ENCODE measurements around the gene ADAMTSL1. TPM values are rescaled to one million over a fixed set of nuclear protein-coding genes. Genes with fewer than 3 reads are reported as not detected.

Gene ADAMTSL1
- total and polyA plus RNA-seq, 2 donors (not counting 3 experiments of a cell fraction or from before 2014, with no cell fraction given) = 15.0 to 18.4 TPM

DNA sequence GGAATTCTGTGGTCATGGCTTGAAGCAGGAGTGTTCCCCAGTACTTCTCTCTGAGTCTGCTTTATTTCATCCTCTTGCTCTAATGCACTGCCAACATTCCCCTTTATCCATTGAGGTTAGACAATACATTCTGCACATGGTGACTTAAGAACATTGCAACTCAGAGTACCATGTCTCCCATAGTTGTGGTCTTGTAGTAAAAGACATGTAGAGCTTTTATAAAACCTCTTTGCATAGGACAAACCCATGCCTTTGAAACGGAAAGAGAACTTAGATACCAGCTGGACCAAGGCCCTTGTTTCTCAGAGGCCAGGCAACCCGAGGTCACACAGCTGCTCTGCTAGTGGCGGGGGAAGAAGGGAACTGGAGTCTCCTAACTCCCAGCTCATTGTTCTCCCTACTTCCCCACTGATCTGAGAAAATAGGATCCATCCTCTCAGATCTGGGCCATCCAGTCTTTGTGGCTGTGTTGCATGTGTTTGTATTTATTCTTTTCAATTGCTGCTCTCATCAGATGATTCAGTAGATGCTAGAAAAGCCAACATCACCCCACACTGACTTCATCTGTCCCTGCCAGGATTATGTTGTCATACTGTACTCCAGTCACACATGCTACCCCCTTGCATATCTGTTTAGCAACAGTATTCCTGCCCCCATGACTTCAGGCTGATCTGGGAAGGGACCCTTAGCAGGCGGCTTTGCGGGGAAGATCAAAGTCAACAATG is 322.2 kb downstream of the ADAMTSL1 start:
- dilution Hi-C loops (cut with MboI; ENCODE audit: extremely low pct_ligation_motif_present, low sequenced_read_pairs) (no loop called here), intact Hi-C loops (cut with micrococcal nuclease) (no loop called here)
- no peak overlapping the region for H3K27ac ChIP-seq (ENCODE audit: insufficient read depth, low read depth, low read length)
- H3K9me3 ChIP-seq (replicated peaks; ENCODE audit: control insufficient read depth, insufficient read depth, low read length) = no peaks in the 10 kb centered on the region
- no peaks in the 10 kb centered on the region for H3K79me2 ChIP-seq (ENCODE audit: control insufficient read depth, insufficient read depth, low read length)
- H3K4me3 ChIP-seq (replicated peaks in 1 of 3; ENCODE audit: insufficient read depth in 1 of 3, low read depth in 1 of 3, low read length in 3 of 3) = no peak overlapping the region
- no peak for TF ChIP-seq CTCF (IDR thresholded peaks at IDR 0.05; ENCODE audit: extremely low read depth in 1 of 2, insufficient read depth in 1 of 2, low read depth in 1 of 2, low read length in 2 of 2)
- no peak for TF ChIP-seq JUN (IDR thresholded peaks at IDR 0.05; ENCODE audit: borderline replicate concordance, insufficient read depth, insufficient read length, low read depth)
- no peak for TF ChIP-seq MYC (IDR thresholded peaks at IDR 0.05; ENCODE audit: low read depth, low read length)
- no peak for TF ChIP-seq GATA2 (IDR thresholded peaks at IDR 0.05; ENCODE audit: insufficient read depth, insufficient read length, low read depth, low read length)
- no peak for TF ChIP-seq POLR2A (IDR thresholded peaks at IDR 0.05; ENCODE audit: low read depth, low read length)
- TF ChIP-seq, protein P1, sequence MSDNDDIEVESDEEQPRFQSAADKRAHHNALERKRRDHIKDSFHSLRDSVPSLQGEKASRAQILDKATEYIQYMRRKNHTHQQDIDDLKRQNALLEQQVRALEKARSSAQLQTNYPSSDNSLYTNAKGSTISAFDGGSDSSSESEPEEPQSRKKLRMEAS (IDR thresholded peaks at IDR 0.05; ENCODE audit: insufficient read depth, insufficient read length) = no peak
- no peak for TF ChIP-seq FOS (IDR thresholded peaks at IDR 0.05; ENCODE audit: borderline replicate concordance, insufficient read depth, low read length)
- TF ChIP-seq POLR2AphosphoS5 (IDR thresholded peaks at IDR 0.05; ENCODE audit: insufficient read depth, low read depth, low read length) = no peak
- TF ChIP-seq EZH2 (IDR thresholded peaks at IDR 0.05; ENCODE audit: borderline replicate concordance, low read depth, low read length, severe bottlenecking) = no peak
- H4K20me1 ChIP-seq (replicated peaks; ENCODE audit: control insufficient read depth, extremely low read depth, insufficient read depth, low read length) = no peaks in the 10 kb centered on the region
- no peak overlapping the region for H2AFZ ChIP-seq (ENCODE audit: low read depth, low read length)
- no peak for FAIRE-seq
- H3K36me3 ChIP-seq (ENCODE audit: control insufficient read depth in 2 of 2, extremely low read depth in 1 of 2, insufficient read depth in 2 of 2, low read length in 2 of 2) = no peaks in the 10 kb centered on the region
- no peaks in the 10 kb centered on the region for H3K9me1 ChIP-seq (replicated peaks; ENCODE audit: control insufficient read depth, extremely low read depth, insufficient read depth, low read length)
- ChIA-PET POLR2A (no interaction called here), CTCF (no interaction called here)
- H3K9ac ChIP-seq (replicated peaks; ENCODE audit: extremely low read depth, insufficient read depth, low read length) = no peak overlapping the region
- H3K4me2 ChIP-seq (ENCODE audit: insufficient read depth, low read length) = no peak overlapping the region
- no TSS peak for BruUV-seq (replicated peaks)
- H3K4me1 ChIP-seq (ENCODE audit: control insufficient read depth, extremely low read depth, insufficient read depth, low read length) = no peaks in the 10 kb centered on the region
- no peak for DNase-seq (ENCODE audit: low read depth, low spot score)
- H3K27me3 ChIP-seq (ENCODE audit: control insufficient read depth in 2 of 2, insufficient read depth in 2 of 2, low read length in 2 of 2) = no peaks in the 10 kb centered on the region
